ENCODE measurements around the gene AURKB.

AURKB gene

DNA sequence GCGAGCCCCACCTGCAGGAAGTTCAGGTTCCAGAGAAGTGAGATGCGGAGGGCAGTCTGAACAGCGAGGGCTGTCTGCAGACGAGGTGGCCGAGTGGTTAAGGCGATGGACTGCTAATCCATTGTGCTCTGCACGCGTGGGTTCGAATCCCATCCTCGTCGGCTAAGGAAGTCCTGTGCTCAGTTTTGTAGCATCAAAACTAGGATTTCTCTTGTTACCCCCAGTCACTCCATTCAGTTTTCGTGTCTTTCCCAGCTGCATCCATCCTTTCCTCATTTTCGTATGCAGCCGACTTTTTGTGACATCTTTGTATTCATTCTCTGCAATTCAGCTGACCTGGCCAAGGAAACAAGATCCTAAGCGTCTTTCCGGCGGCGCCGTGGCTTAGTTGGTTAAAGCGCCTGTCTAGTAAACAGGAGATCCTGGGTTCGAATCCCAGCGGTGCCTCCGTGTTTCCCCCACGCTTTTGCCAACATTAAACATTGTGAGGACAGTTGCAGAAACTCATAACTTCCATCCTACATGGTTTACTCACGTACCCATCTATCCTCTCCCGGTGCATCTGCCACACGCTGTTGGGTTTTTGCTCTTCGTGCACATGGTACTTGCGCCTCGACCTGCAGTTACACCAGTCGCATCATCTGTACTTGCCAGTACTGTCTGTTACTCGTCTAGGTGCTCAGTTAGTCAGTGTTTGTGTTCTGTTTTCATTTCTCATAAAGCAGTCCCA lies 23.4 kb downstream of the AURKB start:
- peaks cover 5% of the 10 kb centered on the region for H4K20me1 ChIP-seq (ENCODE audit: insufficient read depth, low read length, poor library complexity, severe bottlenecking)
- peaks cover 22% of the 10 kb centered on the region for H3F3A ChIP-seq (ENCODE audit: low read depth)
- H3K9ac ChIP-seq (ENCODE audit: low read depth, low read length, poor library complexity, severe bottlenecking), result peak overlapping the region; percentile 87
- TF ChIP-seq EZH2phosphoT487 (IDR thresholded peaks at IDR 0.05; ENCODE audit: borderline replicate concordance), result no peak
- TF ChIP-seq, protein P1, sequence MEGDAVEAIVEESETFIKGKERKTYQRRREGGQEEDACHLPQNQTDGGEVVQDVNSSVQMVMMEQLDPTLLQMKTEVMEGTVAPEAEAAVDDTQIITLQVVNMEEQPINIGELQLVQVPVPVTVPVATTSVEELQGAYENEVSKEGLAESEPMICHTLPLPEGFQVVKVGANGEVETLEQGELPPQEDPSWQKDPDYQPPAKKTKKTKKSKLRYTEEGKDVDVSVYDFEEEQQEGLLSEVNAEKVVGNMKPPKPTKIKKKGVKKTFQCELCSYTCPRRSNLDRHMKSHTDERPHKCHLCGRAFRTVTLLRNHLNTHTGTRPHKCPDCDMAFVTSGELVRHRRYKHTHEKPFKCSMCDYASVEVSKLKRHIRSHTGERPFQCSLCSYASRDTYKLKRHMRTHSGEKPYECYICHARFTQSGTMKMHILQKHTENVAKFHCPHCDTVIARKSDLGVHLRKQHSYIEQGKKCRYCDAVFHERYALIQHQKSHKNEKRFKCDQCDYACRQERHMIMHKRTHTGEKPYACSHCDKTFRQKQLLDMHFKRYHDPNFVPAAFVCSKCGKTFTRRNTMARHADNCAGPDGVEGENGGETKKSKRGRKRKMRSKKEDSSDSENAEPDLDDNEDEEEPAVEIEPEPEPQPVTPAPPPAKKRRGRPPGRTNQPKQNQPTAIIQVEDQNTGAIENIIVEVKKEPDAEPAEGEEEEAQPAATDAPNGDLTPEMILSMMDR (conservative IDR thresholded peaks at IDR 0.05; ENCODE audit: low read length), result no peak; the same call in 1 of the 2 replicates
- H3K4me1 ChIP-seq (ENCODE audit: insufficient read depth, low read length, poor library complexity, severe bottlenecking), result peaks cover 32% of the 10 kb centered on the region
- H3K9me3 ChIP-seq (ENCODE audit: insufficient read depth, low read depth, low read length), result no peaks in the 10 kb centered on the region
- peak overlapping the region; percentile 84 for H3K4me3 ChIP-seq (ENCODE audit: low read length, poor library complexity, severe bottlenecking)
- peak overlapping the region; percentile 99 for H3K4me2 ChIP-seq (ENCODE audit: low read depth, low read length, poor library complexity, severe bottlenecking)
- H3K36me3 ChIP-seq (ENCODE audit: insufficient read depth, low read length), result no peaks in the 10 kb centered on the region
- no peaks in the 10 kb centered on the region for H3K27me3 ChIP-seq (ENCODE audit: insufficient read depth, low read length, poor library complexity, severe bottlenecking)
- no peaks in the 10 kb centered on the region for H3K9me2 ChIP-seq (replicated peaks; ENCODE audit: low read depth, low read length)
- H2AFZ ChIP-seq (ENCODE audit: low read length), result peak overlapping the region; percentile 89
- peaks cover 13% of the 10 kb centered on the region; the same call in 1 of the 2 replicates for H3K79me2 ChIP-seq (ENCODE audit: insufficient read depth, low read length)

GRCh38 chr17:8186446-8186786 lies 24.0 kb downstream of the AURKB start:
- peaks cover 18% of the 10 kb centered on the region for H3F3A ChIP-seq (ENCODE audit: low read depth)
- no peaks in the 10 kb centered on the region for H3K36me3 ChIP-seq (ENCODE audit: insufficient read depth, low read length)
- peaks cover 5% of the 10 kb centered on the region for H4K20me1 ChIP-seq (ENCODE audit: insufficient read depth, low read length, poor library complexity, severe bottlenecking)
- no peaks in the 10 kb centered on the region for H3K27me3 ChIP-seq (ENCODE audit: insufficient read depth, low read length, poor library complexity, severe bottlenecking)
- peaks cover 27% of the 10 kb centered on the region for H3K4me1 ChIP-seq (ENCODE audit: insufficient read depth, low read length, poor library complexity, severe bottlenecking)
- peak overlapping the region; percentile 89 for H2AFZ ChIP-seq (ENCODE audit: low read length)
- H3K9me2 ChIP-seq (replicated peaks; ENCODE audit: low read depth, low read length), result no peaks in the 10 kb centered on the region
- H3K4me3 ChIP-seq (ENCODE audit: low read length, poor library complexity, severe bottlenecking), result peak overlapping the region; percentile 84
- TF ChIP-seq EZH2phosphoT487 (IDR thresholded peaks at IDR 0.05; ENCODE audit: borderline replicate concordance), result no peak
- TF ChIP-seq, protein P1 (conservative IDR thresholded peaks at IDR 0.05; ENCODE audit: low read length), result peak; percentile 38; the same call in 1 of the 2 replicates
- H3K4me2 ChIP-seq (ENCODE audit: low read depth, low read length, poor library complexity, severe bottlenecking), result peak overlapping the region; percentile 99
- H3K9me3 ChIP-seq (ENCODE audit: insufficient read depth, low read depth, low read length), result no peaks in the 10 kb centered on the region
- peak overlapping the region; percentile 87 for H3K9ac ChIP-seq (ENCODE audit: low read depth, low read length, poor library complexity, severe bottlenecking)
- H3K79me2 ChIP-seq (ENCODE audit: insufficient read depth, low read length), result peaks cover 13% of the 10 kb centered on the region; the same call in 1 of the 2 replicates

GRCh38 chr17:8185582-8186445 lies 24.6 kb downstream of the AURKB start:
- Histone ChIP-seq H3K9me2 (replicated peaks; ENCODE audit: low read depth, low read length) (no peaks in the 10 kb centered on the region), H3K4me1 (ENCODE audit: insufficient read depth, low read length, poor library complexity, severe bottlenecking) (peaks cover 25% of the 10 kb centered on the region), H2AFZ (ENCODE audit: low read length) (peak overlapping the region; percentile 89), H3K9ac (ENCODE audit: low read depth, low read length, poor library complexity, severe bottlenecking) (peak overlapping the region; percentile 87), H3K27me3 (ENCODE audit: insufficient read depth, low read length, poor library complexity, severe bottlenecking) (no peaks in the 10 kb centered on the region), H4K20me1 (ENCODE audit: insufficient read depth, low read length, poor library complexity, severe bottlenecking) (peaks cover 5% of the 10 kb centered on the region), H3K79me2 (ENCODE audit: insufficient read depth, low read length) (peaks cover 13% of the 10 kb centered on the region; the same call in 1 of the 2 replicates), H3K4me3 (ENCODE audit: low read length, poor library complexity, severe bottlenecking) (peak overlapping the region; percentile 84), H3K9me3 (ENCODE audit: insufficient read depth, low read depth, low read length) (no peaks in the 10 kb centered on the region), H3K36me3 (ENCODE audit: insufficient read depth, low read length) (no peaks in the 10 kb centered on the region), H3K4me2 (ENCODE audit: low read depth, low read length, poor library complexity, severe bottlenecking) (peak overlapping the region; percentile 99), H3F3A (ENCODE audit: low read depth) (peaks cover 18% of the 10 kb centered on the region)
- TF ChIP-seq, protein P1 (conservative IDR thresholded peaks at IDR 0.05; ENCODE audit: low read length), result no peak
- TF ChIP-seq EZH2phosphoT487 (IDR thresholded peaks at IDR 0.05; ENCODE audit: borderline replicate concordance), result no peak
